Breast epithelium (tissue), 4 donors: ENCODE measurements around the gene MYCL. TPM values are rescaled to one million over a fixed set of nuclear protein-coding genes. Genes with fewer than 3 reads are reported as not detected.

Experiments
- DNase-seq, 2 donors: peaks; one replicate each; pipeline ENCODE4 v3.0.0-alpha.2; 2019; ENCODE audit warnings: low spot score in 2 of 2
- H3K27ac ChIP-seq, 2 donors: fragments of 200-600 bp; sonication (generic) in 1 of 2; one replicate each; pipeline ENCODE4 v1.5.1; 2016 to 2019; ENCODE audit warnings: mild to moderate bottlenecking in 1 of 2
- H3K27me3 ChIP-seq, 2 donors: fragments of 200-600 bp; sonication (generic) in 1 of 2; one replicate each; pipeline versions ENCODE4 v1.5.1 to v1.6.0; 2017 to 2019; ENCODE audit warnings: control low read depth in 1 of 2, mild to moderate bottlenecking in 1 of 2
- H3K36me3 ChIP-seq: fragments of 200-600 bp; one replicate; pipeline ENCODE4 v1.5.1; 2019
- H3K4me1 ChIP-seq, 2 donors: fragments of 200-600 bp; sonication (generic); one replicate each; pipeline ENCODE4 v1.5.1; 2016 to 2019; ENCODE audit warnings: control low read depth in 1 of 2
- H3K4me3 ChIP-seq, 3 donors: fragments of 200-600 bp; sonication (generic); 1 replicate in 2 of 3; 2 replicates in 1 of 3; pipeline ENCODE4 v1.5.1; 2016 to 2019; ENCODE audit warnings: mild to moderate bottlenecking in 3 of 3, moderate library complexity in 2 of 3
- H3K9me3 ChIP-seq, 2 donors: fragments of 200-600 bp; sonication (generic) in 1 of 2; one replicate each; pipeline ENCODE4 v1.5.1; 2016 to 2019; ENCODE audit warnings: control low read depth in 1 of 2
- POLR2A ChIP-seq: fragments of 450-650 bp; IDR thresholded peaks from one replicate; pipeline ENCODE4 v1.6.1; 2016; ENCODE audit warnings: antibody characterized with exemption, mild to moderate bottlenecking, moderate library complexity
- POLR2AphosphoS5 ChIP-seq, 3 donors: sonication (generic); formaldehyde crosslinking; IDR thresholded peaks; one replicate each; pipeline ENCODE4 v1.6.1; 2017; ENCODE audit warnings: antibody characterized with exemption in 3 of 3
- intact Hi-C: fragments of 100-400 bp; cut with DNase I; formaldehyde crosslinking; loops from one replicate; pipeline ENCODE4 v1.15.1; 2023; ENCODE audit warnings: low total_unique reads
- total RNA-seq, 3 donors: library from RNA; depleted of rRNA; stranded (reverse); fragments of >200 nt; gene quantifications; one replicate each; pipeline ENCODE4 v1.1.0, GENCODE V29; 2016
- TF ChIP-seq, protein P1 (sequence below), 3 donors: fragments of 450-650 bp; IDR thresholded peaks; one replicate each; pipeline ENCODE4 v1.5.1; 2016 to 2017; ENCODE audit warnings: antibody characterized with exemption in 3 of 3, mild to moderate bottlenecking in 3 of 3, moderate library complexity in 3 of 3

Gene MYCL
- total RNA-seq, 3 donors from 2014 or later: 0.32 to 5.3 (median 0.98) TPM

- H3K4me1 ChIP-seq: peaks cover 0 to 6% of the 10 kb centered on the region in 2 donors
- TF ChIP-seq POLR2A (no peak), POLR2AphosphoS5 (IDR thresholded peaks at IDR 0.05) (no peak)
- TF ChIP-seq, protein P1, sequence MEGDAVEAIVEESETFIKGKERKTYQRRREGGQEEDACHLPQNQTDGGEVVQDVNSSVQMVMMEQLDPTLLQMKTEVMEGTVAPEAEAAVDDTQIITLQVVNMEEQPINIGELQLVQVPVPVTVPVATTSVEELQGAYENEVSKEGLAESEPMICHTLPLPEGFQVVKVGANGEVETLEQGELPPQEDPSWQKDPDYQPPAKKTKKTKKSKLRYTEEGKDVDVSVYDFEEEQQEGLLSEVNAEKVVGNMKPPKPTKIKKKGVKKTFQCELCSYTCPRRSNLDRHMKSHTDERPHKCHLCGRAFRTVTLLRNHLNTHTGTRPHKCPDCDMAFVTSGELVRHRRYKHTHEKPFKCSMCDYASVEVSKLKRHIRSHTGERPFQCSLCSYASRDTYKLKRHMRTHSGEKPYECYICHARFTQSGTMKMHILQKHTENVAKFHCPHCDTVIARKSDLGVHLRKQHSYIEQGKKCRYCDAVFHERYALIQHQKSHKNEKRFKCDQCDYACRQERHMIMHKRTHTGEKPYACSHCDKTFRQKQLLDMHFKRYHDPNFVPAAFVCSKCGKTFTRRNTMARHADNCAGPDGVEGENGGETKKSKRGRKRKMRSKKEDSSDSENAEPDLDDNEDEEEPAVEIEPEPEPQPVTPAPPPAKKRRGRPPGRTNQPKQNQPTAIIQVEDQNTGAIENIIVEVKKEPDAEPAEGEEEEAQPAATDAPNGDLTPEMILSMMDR (IDR thresholded peaks at IDR 0.05): no peak
- H3K27me3 ChIP-seq: no peaks in the 10 kb centered on the region
- H3K9me3 ChIP-seq: no peaks in the 10 kb centered on the region
- H3K4me3 ChIP-seq: no peak overlapping the region
- intact Hi-C loops: no loop called here
- no peak overlapping the region for H3K27ac ChIP-seq
- no peaks in the 10 kb centered on the region for H3K36me3 ChIP-seq
- DNase-seq: no peak
These were observed 10.8 kb downstream of the MYCL start for GRCh38 chr1:39890880-39891279.

DNA sequence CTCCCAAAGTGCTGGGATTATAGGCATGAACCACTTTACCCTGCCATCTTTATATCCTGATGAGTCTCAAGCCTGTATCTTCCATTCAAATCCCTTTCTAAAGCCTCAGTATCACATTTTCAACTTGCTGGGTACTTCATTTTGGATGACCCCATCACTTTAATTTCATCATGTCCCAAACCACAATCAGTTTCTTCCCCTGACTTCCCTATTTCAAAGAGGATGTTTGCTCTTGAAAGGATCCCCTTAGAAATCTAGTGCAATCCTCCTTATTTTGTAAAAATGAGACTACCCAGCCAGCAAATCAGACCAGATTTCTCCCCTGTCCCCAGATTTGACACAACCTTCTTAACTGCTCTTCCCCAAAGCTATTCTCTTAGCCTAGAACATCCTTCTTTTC, 11.4 kb downstream of the MYCL start:
- H3K27ac ChIP-seq: no peak overlapping the region
- peaks cover 0 to 6% of the 10 kb centered on the region in 2 donors for H3K4me1 ChIP-seq
- H3K4me3 ChIP-seq: no peak overlapping the region
- intact Hi-C loops: no loop called here
- DNase-seq: no peak
- no peaks in the 10 kb centered on the region for H3K27me3 ChIP-seq
- no peaks in the 10 kb centered on the region for H3K9me3 ChIP-seq
- H3K36me3 ChIP-seq: no peaks in the 10 kb centered on the region
- TF ChIP-seq, protein P1 (IDR thresholded peaks at IDR 0.05): no peak
- TF ChIP-seq POLR2A (no peak), POLR2AphosphoS5 (IDR thresholded peaks at IDR 0.05) (no peak)

DNA sequence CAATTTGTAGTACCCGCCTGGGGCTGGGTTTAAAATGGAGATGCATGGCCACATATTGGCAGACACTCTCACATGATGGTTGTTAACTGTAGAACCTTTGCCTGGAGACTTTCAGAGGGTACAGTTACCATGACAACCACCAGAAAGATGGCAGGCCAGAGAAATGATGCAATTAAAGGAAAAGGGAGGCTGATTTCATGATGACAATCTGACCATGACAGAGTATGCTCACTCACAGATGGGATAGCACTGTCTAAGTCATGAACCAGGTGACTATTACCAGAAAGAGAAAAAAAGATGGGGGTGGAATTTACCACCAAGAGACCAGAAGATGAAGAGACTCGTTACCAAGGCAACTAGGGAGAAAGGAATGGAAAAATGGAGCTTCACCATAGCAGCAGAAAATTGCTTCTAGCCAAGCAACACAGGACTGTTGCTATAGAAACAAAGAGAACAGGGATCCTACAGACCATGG, 14.9 kb downstream of the MYCL start:
- intact Hi-C loops: no loop called here
- no peak for TF ChIP-seq POLR2AphosphoS5 (IDR thresholded peaks at IDR 0.05)
- no peak for TF ChIP-seq POLR2A
- TF ChIP-seq, protein P1 (IDR thresholded peaks at IDR 0.05): no peak
- no peaks in the 10 kb centered on the region for H3K36me3 ChIP-seq
- no peak for DNase-seq
- peaks cover 6 to 7% of the 10 kb centered on the region in 2 donors for H3K4me1 ChIP-seq
- no peaks in the 10 kb centered on the region for H3K27me3 ChIP-seq
- H3K27ac ChIP-seq: no peak overlapping the region
- H3K4me3 ChIP-seq: no peak overlapping the region
- H3K9me3 ChIP-seq: no peaks in the 10 kb centered on the region

- intact Hi-C loops: no loop called here
- no peak for DNase-seq
- Histone ChIP-seq H3K27me3 (no peaks in the 10 kb centered on the region), H3K9me3 (no peaks in the 10 kb centered on the region), H3K4me3 (no peak overlapping the region), H3K36me3 (no peaks in the 10 kb centered on the region), H3K27ac (no peak overlapping the region), H3K4me1 (peaks cover 6 to 17% of the 10 kb centered on the region in 2 donors)
- no peak for TF ChIP-seq POLR2A
- TF ChIP-seq, protein P1 (IDR thresholded peaks at IDR 0.05): no peak
- no peak for TF ChIP-seq POLR2AphosphoS5 (IDR thresholded peaks at IDR 0.05)
These were observed 16.2 kb downstream of the MYCL start for GRCh38 chr1:39885516-39885915.

- peak overlapping the region; percentile 77 to 99 (median 98) for H3K4me3 ChIP-seq
- H3K4me1 ChIP-seq: peaks cover 6 to 21% of the 10 kb centered on the region in 2 donors
- DNase-seq: no peak
- H3K9me3 ChIP-seq: no peaks in the 10 kb centered on the region
- TF ChIP-seq, protein P1 (IDR thresholded peaks at IDR 0.05): no peak
- no peak for TF ChIP-seq POLR2AphosphoS5 (IDR thresholded peaks at IDR 0.05)
- TF ChIP-seq POLR2A: no peak
- H3K27me3 ChIP-seq: no peaks in the 10 kb centered on the region
- intact Hi-C loops: no loop called here
- no peak overlapping the region for H3K27ac ChIP-seq
- H3K36me3 ChIP-seq: no peaks in the 10 kb centered on the region
These were observed 19.6 kb downstream of the MYCL start for GRCh38 chr1:39882152-39882551.
